ENCODE results near the gene C6orf132.

The C6orf132 gene

GRCh38 chr6:42136508-42137193, 5.8 kb downstream of the C6orf132 start:
- no peak for DNase-seq (ENCODE audit: low read depth in 2 of 2)

DNA sequence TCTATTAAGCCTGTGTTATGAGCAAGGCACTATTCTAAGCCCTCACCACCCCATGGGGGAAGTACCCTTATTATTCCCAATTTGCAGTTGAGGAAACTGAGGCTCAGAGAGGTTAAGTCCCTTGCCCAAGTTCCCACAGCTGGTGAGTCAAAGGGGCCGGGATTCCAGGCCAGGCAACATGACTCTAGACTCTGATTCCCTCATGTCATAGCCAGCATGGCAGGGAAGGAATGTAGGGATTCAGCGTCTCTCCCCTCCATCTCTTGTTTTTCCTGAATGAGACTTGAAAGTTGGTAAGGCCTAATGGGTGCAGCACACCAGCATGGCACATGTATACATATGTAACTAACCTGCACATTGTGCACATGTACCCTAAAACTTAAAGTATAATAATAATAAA, 6.7 kb downstream of the C6orf132 start:
- DNase-seq (ENCODE audit: low read depth in 2 of 2), result no peak

DNA sequence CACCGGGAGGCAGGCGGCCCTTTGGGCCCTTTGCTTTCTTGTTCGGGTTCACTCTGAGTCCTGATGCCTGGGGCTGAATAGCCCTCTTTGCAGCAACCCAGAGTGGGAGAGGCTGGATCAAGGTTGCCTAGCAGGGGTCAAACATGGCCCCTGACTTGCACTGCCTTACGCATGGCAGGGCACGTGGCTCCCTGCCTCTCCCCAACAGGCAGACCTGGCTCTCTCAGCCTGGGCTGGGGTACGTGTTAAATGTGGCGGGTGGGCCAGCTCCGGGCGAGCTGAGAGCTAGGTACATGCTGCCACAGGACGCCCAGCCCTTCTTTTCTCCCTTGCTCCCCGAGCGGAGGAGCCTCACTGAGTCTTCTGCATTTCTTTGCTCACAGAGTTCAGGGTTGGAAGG, 7.3 kb downstream of the C6orf132 start:
- DNase-seq (ENCODE audit: low read depth in 2 of 2), result no peak

DNA sequence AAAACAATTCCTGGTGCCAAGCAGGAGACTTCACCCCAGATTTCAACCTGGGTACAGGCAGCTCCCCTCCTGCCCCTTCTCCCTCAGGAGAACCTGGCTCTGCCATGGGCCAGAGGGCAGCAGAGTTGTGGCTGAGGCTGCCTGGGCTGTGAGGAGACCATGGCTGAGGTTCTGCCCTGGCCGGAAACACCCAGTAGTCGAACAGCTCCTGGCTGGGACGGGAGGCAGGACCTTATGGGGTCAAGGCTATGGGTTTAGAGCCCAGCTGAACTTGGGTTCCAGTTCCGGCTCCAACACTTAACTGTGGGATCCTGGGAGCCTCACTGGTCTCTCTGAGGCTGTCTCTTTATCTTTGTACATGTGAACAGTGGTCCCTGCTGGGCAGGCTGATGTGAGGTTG, 8.5 kb downstream of the C6orf132 start:
- no peak for DNase-seq (ENCODE audit: low read depth in 2 of 2)

- no peak for DNase-seq (ENCODE audit: low read depth in 2 of 2)
Measured at GRCh38 chr6:42131531-42131930, 10.9 kb downstream of the C6orf132 start.

DNA sequence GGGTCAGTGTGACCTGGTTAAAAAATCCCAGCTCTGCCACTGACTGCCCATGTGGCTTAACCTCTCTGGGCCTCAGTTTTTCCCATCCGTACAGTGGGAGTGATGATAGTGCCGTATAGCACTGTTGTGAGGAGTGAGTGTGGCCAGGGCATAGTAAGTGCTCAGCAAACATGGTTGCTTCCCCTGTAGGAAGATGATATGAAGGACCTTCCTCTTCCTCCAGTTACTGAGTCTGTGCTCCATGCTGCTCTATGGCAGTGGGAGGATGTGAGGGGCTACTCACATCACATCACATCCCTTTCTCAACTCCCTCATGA, 13.1 kb downstream of the C6orf132 start:
- no peak for DNase-seq (ENCODE audit: low read depth in 2 of 2)

DNA sequence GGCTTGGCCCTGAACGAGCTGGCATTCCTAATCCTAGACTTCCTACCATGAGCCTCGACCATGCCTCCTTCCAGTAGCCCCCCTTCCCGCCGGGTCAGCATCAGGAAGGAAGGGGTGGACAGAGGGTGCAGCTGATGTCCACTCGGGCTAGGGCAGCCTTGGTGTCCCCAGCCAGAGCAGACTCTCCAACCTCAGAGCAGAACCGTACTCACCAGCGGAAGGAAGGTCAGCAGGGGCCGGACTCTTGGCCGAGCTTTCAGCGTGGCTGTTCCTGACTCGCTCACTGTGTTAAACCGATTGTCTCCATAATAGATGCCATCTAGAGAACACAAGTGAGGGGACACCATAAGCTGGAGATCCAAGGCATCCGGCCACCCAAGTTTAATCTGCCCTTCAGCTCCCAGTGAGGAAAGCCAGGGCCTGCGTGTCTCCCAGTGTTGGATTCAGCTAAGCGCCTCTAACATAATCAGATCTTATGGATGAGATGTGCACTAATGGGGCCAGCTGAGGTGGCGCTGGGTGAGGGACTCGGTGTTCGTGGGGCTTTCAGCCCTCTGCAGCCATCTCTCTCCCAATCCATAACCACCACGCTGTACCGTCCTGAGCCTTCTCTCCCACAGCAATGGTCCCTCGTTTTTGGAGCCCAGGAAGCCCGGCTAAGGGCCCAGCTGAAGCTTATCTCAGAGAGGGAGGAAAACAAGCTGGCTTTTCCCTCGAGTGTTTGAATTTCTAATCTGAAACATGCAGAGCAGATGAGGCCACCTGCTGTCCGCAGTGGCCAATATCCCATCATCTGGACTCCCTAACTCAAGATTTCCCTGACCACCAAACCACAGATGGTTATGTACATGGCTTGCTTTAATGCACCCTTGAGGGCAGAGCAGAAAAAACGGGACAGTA, 13.7 kb downstream of the C6orf132 start:
- no peak for DNase-seq (ENCODE audit: low read depth in 2 of 2)

- DNase-seq (ENCODE audit: low read depth in 2 of 2), result no peak
Measured at GRCh38 chr6:42125663-42126062, 16.8 kb downstream of the C6orf132 start.

DNA sequence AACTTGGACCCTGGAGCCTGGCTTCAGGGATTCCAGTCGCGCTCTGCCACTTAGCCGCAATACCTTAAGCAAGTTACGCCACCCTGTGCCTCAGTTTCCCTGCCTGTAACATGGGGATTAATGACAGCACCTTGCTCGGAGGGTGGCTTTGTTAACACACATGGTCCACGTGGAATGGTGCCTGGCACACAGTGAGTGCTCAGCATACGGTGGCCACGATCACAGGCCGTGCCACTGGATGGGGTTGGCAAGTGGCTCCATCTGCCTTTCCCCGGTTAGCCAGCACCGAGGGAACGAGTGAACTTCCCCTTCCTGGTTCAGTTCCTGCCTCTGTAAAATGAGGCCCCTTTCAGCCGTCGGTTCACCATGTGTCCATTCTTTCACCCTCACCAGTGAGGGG, 17.2 kb downstream of the C6orf132 start:
- DNase-seq (ENCODE audit: low read depth in 2 of 2), result no peak

DNA sequence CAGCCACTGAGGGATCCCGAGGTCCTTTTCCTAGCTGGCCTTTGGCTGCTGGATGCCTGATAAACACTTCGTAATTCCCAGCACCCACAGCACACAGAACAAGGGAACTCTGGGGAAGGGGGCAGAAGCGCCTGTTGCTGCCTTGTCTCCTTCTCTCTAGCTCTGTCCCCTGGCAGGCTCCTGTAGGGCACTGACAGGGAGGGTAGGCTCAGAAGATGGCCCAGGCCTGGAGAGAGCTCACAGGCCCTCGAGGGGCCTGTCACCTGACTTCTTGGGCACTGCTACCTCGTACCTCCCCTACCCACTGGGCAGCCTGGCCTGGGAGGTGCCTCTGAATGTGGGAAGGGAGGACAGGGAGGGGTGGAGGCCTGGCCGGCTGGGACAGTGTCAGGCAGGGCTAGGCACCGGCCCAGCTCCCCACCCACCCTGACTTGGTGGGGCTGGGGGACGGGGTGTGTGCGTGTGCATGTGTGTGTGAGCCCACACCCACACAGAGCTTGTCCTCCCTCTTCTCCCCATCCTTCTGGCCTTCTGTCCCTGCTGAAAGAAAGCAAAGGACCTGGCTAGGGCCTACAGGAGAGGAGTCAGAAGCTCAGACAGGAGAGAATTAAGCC, 18.1 kb downstream of the C6orf132 start:
- DNase-seq (ENCODE audit: low read depth in 2 of 2), result no peak

GRCh38 chr6:42123379-42124103, 18.9 kb downstream of the C6orf132 start:
- DNase-seq (ENCODE audit: low read depth in 2 of 2), result no peak

DNA sequence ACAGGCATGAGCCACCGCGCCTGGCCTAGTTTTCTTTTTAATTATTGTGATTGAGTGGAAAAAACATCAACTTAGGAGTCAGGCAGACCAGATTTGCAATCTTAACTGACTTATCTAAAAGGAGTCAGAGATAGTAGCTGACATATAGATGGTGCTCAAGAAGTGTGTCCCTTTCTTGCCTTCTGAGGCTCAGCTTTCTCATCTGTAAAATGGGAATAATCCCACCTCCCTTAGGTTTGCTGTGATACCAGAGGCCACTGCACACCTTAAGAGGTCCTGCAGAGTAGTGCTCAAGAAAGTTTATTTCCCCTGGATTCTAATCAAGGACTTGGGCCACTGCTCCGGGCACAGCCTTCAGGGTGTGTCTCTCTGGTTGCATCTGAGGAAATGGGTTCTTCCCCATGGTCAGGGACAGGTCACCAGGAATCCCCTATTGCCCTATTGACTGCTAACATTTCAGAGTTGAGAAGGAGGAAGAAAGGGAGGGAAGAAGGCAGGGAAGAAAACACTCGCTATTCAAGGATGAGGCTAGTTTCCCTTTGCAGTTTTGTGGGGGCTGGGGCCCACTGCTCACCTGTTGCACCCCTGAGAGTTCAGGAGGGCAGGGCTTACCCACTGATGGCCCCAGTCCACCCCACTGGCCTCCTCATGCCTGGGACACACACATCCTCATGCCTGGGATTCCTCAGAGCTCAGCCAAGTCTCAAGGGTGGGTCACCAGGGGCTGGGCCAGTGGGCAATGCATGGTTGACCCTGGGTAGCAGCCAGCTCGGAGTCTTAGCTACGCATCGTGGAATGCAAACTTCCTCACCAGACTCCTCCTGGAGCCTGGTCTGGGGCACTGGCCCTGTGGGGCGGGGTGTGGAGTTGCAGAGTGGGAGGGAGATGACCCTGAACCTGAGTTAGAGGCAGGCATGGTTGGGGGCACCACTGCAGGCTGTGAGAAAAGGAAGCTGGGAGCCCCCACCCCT, 21.2 kb downstream of the C6orf132 start:
- DNase-seq (ENCODE audit: low read depth in 2 of 2), result no peak

- DNase-seq (ENCODE audit: low read depth in 2 of 2), result no peak
Measured at GRCh38 chr6:42118162-42119001, 24.0 kb downstream of the C6orf132 start.

DNA sequence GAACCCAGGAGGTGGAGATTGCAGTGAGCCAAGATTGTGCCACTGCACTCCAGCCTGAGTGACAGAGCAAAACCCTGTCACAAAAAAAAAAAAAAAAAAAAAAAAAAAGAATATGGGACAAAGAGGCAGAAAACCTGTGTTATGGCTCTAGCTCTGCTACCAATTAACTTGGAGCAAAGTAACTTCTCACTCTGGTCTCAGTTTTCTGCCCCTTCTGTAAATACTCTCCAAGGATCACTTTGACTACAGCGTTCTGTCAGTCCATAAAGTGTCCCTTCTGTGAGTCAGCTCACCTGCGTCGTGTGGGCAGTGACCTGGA, 24.6 kb downstream of the C6orf132 start:
- no peak for DNase-seq (ENCODE audit: low read depth in 2 of 2)

GRCh38 chr6:42113936-42114636, 28.3 kb downstream of the C6orf132 start:
- no peak for DNase-seq (ENCODE audit: low read depth in 2 of 2)

DNA sequence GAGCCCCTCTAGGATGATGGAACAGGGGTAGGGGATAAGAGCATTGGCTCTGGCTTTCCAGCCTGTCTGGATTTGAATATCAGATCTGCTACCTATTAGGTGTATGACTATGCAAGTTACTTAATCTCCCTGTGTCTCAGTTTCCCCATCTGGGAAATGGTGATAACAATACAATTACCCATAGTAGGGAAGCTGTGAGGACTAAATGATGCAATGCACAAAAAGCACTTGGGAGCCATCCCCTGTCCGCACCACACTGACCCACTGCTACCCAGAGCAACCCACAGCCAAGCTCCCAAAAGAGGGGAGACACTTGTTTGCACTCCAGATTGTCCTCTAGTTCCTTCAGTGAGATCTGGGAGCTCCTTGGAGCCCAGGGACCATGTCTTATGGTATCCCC, 30.1 kb downstream of the C6orf132 start:
- no peak for DNase-seq (ENCODE audit: low read depth in 2 of 2)

DNA sequence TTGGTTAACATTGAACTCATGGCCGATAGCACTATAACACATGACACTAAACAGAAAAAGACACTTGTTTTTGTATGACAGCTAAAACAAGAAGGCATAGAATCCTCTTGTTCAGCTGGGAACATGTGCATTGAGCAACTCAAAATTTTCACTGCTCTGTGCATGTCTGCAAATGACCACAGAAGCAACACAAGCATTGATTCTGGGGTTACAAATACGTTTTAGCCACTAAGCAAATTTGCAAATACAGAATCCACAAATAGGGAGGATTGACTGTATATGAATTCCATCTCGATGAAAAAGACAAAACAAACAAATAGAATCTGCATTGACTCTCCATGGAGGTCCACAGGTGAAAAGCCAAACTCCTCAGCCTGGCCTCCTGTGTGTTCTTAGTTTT, 31.7 kb downstream of the C6orf132 start:
- DNase-seq (ENCODE audit: low read depth in 2 of 2), result no peak

- DNase-seq (ENCODE audit: low read depth in 2 of 2), result no peak
Measured at GRCh38 chr6:42108071-42108470, 34.3 kb downstream of the C6orf132 start.

- no peak for DNase-seq (ENCODE audit: low read depth in 2 of 2)
Measured at GRCh38 chr6:42106112-42107023, 36.1 kb downstream of the C6orf132 start.
